OCI-LY1 (cell line): ENCODE measurements around the gene SIGLEC1.

ENCODE experiments used
- EZH2 ChIP-seq: fragments of 200-600 bp; sonication (generic), shearing (Covaris generic); IDR thresholded peaks from 2 replicates; pipeline ENCODE4 v1.8.0; 2017; ENCODE audit warnings: borderline replicate concordance, mixed run types, mild to moderate bottlenecking, antibody characterized with exemption, low read length, moderate library complexity, mixed read lengths
- TF ChIP-seq, protein P1 (sequence below): fragments of 200-600 bp; sonication (generic), shearing (Covaris generic); IDR thresholded peaks from 2 replicates; pipeline ENCODE4 v1.5.1; 2017; ENCODE audit warnings: mild to moderate bottlenecking, antibody characterized with exemption, low read length, moderate library complexity, mixed read lengths

DNA sequence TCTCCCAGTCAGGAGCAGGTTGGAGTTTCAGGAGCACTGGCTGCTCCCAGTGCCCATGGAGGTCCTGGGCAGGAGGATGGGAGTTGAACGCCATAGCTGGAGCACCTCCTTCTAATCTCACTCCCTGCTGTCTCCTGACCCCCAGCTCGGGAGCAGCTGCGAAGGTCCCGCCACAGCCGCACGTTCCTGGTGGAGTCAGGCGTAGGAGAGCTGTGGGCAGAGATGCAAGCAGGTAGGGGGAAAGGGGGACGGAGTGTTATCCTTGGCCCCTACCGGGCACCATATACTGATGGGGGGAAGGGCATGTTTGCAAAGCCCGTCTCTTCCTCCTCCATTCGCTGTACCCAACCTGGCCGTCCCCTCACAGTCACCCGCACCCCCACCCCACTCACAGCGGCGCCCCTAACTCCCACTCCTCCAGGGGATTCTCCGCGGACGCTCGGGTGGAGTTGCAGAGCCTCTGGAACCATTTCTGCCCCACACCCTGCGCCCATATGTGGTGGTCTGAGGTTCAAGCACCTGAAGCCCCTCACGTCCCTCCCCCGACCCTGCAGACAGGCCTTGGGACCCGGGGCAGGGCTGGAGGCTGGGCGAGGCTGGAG, 36.8 kb upstream of the SIGLEC1 start:
- TF ChIP-seq EZH2, result no peak
- TF ChIP-seq, protein P1, sequence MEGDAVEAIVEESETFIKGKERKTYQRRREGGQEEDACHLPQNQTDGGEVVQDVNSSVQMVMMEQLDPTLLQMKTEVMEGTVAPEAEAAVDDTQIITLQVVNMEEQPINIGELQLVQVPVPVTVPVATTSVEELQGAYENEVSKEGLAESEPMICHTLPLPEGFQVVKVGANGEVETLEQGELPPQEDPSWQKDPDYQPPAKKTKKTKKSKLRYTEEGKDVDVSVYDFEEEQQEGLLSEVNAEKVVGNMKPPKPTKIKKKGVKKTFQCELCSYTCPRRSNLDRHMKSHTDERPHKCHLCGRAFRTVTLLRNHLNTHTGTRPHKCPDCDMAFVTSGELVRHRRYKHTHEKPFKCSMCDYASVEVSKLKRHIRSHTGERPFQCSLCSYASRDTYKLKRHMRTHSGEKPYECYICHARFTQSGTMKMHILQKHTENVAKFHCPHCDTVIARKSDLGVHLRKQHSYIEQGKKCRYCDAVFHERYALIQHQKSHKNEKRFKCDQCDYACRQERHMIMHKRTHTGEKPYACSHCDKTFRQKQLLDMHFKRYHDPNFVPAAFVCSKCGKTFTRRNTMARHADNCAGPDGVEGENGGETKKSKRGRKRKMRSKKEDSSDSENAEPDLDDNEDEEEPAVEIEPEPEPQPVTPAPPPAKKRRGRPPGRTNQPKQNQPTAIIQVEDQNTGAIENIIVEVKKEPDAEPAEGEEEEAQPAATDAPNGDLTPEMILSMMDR, result no peak
